ENCODE data around the gene FNDC10.
"Not testable (repeated sequence)": the region's sequence is repeated elsewhere in the genome, so short reads cannot be mapped to it uniquely, and the experiment has no call there.

Gene FNDC10

DNA sequence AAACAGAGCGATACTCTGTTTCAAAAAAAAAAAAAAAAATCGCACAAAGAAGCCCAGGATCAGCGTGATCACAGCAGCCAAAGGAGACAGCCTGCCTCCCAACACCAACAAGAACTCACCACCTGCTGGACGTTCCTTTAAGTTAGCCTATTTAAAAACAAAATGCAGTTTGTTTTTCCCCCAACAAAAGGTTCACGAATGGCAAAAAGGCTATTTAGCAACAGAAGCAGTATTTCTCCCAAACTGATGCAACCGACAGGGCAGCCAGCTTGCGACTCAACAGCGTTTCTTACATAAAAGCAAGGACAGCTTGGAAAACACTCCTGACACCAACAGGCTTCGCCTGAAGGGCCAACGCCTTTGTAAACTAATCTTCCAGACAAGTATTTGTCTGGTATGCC lies 32.0 kb downstream of the FNDC10 start:
- in situ Hi-C loops (cut with MboI; ENCODE audit: low sequenced_read_pairs): no loop called here

DNA sequence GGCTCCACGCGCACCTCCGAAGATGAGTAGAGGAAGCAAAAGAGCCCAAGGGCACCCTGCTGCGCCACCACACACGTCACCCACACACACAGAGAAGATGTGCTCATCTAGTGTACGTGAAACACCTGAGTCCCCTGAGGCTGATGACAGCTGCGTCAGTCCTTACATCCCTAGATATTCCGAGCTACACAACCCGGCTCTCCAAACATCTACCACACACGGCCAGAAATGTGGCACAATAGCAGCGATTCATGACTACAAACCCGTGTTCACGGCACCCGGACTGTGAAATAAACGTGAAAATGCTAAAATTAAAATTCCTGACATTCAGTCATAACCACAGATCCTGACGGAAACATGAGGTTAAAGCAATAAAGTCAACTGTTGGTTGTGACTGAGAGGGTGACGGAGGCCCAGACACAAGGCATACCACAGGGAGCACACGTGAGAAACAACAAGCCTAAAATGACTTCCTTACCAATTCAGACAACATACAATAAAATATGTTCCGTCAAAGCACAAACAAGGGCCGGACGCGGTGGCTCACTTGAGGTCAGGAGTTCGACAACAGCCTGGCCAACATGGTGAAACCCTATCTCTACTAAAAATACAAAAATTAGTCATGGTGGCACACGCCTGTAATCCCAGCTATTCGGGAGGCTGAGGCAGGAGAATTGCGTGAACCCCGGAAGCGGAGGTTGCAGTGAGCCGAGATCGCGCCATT lies 32.6 kb downstream of the FNDC10 start:
- in situ Hi-C loops (cut with MboI; ENCODE audit: low sequenced_read_pairs): no loop called here

DNA sequence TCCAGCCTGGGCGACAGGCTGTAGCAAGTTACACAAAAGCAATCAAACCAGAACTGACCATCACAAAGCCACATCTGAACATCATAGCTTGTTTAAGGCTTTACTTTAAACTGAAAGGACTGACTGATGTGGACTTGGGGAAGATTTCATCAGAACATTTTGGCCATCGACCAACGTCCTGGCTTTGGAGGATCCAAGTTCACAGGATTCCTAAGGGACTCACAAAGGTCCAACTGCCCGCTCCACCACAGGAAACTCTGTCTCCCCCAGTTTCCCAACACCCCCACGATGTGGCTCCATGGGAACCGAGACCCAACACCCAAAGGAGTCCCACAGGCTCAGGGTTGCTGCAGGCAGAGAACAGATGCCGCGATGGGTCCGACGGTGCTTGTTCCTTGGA lies 34.6 kb downstream of the FNDC10 start:
- in situ Hi-C loops (cut with MboI; ENCODE audit: low sequenced_read_pairs): no loop called here

DNA sequence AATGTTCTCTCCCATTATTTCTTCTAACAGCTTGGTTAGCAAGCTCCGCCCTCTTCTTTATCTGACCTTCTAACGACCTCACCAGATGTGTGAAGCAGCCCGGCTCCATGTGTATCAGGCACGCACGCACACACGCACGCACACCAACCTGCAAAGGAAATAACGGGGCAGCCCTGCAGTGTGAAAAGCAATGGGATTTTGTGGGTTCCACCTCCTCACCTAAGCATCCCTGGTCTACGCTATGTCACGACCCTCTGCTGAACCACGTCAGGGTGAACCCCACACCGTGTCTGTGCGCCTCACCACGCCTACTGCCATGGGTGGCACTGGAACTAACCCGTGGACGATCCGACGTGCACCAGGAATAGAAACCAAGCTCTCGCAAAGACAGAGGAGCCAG lies 35.7 kb downstream of the FNDC10 start:
- in situ Hi-C loops (cut with MboI; ENCODE audit: low sequenced_read_pairs): no loop called here

DNA sequence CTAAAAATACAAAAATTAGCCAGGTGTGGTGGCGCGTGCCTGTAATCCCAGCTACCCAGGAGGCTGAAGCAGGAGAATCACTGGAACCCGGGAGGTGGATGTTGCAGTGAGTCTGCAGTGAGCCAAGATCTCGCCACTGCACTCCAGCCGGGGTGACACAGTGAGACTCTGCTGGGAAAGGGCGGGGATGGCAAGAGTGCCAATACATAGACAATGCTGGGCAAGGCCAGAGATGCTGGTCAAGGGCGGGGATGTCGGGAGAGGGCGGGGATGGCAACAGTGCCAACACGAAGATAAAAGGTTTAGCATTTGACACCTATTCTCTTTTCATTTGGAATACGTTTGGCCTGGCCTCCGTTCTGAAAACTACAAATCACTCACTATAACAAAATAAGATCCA lies 36.2 kb downstream of the FNDC10 start:
- in situ Hi-C loops (cut with MboI; ENCODE audit: low sequenced_read_pairs): no loop called here

DNA sequence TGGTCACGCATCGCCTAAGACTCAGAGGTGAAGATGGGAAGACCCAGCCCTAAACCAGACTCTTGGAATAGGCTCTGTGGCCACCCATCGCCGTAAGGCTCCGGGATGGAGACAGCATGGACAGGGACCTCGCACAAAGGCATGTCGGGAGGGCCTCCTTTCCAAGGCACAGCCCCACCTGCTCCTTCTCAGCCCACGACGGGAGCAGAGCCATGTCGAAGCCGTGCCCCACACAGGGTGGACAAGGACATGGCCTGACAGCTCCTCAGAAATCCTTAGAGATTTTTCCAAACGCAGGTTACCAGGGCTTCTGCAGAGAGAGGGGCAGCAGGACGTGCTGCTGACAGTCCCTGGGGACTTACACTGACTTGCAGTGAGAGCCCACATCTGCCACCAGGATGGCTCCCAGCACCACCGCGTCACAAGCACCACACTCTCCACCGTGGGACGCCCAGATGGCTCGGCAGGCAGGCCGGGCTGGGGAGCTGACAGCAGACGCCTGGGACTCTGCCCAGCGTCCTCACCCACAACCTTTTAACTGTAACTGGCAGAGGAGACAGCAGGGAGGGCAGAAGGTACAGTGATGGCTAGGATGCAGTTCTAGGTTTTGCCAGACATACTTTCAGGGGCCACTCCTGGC lies 37.3 kb downstream of the FNDC10 start:
- in situ Hi-C loops (cut with MboI; ENCODE audit: low sequenced_read_pairs): no loop called here

DNA sequence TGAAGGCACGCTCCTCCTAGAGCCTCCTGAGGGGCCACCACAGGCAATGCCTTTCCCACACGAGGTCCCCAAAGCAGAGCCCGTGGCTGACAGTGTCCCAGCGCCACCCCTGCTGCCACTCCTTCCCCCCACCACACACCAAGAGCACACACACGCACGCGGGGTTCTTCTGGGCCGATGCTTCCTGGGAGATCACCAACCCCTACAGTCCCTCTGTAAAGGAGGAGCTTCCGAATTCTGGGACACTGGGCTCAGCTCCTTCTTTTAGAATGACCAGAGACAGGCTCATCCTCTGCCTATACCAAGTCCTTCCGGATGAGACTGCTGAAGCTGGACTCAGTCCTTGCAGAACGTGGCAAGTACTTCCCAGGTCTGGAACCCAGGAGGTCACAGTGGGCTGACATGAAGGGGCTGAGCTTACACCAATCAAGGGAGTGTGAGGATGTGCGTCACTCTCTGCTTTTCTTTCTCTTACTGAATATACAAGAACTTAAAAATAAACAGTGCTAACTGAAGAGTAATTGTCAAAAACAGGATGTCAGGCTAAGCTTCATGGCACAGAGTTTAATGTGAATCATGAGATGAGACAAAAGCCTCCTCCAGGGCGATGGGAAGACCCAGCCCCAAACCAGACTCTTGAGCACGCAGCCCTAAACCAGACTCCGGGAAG lies 38.0 kb downstream of the FNDC10 start:
- in situ Hi-C loops (cut with MboI; ENCODE audit: low sequenced_read_pairs): no loop called here

DNA sequence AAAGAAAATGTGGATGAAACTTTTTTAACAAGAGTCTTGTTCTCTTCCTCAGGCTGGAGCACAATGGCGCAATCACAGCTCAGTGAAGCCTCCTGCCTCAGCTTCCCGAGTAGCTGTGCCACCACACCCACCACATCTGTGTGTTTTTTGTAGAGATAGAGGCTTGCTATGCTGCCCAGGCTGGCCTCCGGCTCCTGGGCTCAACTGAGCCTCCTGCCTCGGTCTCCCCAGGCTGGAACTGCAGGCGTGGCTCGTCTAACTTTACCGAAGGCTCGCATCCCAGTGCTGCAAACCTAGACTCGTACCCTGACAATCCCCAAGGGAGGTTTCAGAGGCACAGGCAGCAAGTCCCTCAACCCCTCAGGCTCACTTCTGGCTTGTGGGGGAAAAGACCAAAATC lies 39.8 kb downstream of the FNDC10 start:
- in situ Hi-C loops (cut with MboI; ENCODE audit: low sequenced_read_pairs): no loop called here

DNA sequence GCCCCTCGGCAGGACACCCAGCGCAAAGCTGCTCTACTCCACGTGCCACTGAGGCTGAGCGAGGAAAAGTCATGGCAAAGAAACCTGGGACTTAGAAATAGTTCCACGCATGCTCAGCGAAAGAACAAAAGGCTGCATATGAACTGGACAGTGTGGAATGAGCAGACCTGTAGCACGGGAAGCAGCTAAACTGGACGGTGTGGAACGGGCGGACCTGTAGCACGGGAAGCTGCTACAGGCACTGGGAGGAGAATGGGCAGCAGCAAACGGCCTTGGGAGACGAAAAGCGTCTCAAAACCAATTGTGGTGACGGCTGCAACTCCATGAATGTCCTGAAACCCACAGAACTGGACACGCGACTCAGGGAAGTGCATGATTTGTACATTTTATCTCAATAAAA lies 40.9 kb downstream of the FNDC10 start:
- in situ Hi-C loops (cut with MboI; ENCODE audit: low sequenced_read_pairs): no loop called here

DNA sequence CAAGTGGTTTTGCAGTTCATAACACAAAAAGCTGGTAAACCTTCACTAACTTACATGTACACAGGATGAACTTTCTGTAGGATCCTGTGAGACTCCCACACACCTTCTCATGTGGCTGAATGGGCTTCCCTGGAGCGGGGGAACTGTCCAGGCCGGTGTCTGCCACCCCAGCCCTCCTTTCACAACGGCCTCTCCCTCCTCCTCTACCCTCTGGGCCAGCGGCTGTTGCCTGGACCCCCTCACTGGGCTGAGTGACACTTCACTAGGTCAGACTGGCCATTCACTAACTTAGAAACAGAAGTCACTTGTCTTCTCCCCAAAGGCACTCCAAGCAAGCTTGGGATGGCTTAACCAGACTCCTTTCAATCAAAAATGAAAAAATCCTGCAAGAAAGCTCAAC lies 41.3 kb downstream of the FNDC10 start:
- in situ Hi-C loops (cut with MboI; ENCODE audit: low sequenced_read_pairs): no loop called here

DNA sequence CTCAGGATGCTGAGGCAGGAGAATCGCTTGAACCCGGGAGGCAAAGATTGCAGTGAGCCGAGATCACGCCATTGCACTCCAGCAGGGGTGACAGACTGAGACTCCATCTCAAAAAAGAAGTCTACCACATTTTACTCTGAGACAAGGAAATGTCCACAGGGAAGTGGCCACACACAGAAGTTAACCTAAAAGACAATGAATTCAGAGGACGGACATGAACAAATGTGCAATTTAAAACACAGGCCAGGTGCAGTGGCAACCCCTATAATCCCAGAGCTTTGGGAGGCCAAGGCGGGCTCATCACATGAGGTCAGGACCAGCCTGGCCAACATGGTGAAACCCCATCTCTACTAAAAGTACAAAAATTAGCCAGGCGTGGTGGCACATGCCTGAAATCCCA lies 42.2 kb downstream of the FNDC10 start:
- in situ Hi-C loops (cut with MboI; ENCODE audit: low sequenced_read_pairs): not testable (repeated sequence)

DNA sequence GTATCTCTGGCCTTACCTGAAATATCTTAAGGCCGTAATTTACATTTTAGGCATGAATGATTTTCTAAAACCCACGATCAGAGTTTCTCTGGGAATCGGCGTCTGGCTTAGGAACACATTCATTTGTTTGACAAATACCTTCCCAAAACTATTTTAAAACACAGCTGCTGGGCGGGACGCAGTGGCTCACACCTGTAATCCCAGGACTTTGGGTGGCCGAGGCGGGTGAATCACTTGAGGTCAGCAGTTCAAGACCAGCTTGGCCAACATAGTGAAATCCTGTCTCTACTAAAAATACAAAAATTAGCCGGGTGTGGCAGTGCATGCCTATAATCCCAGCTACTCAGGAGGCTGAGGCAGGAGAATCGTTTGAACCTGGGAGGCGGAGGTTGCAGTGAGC lies 43.0 kb downstream of the FNDC10 start:
- in situ Hi-C loops (cut with MboI; ENCODE audit: low sequenced_read_pairs): not testable (repeated sequence)

DNA sequence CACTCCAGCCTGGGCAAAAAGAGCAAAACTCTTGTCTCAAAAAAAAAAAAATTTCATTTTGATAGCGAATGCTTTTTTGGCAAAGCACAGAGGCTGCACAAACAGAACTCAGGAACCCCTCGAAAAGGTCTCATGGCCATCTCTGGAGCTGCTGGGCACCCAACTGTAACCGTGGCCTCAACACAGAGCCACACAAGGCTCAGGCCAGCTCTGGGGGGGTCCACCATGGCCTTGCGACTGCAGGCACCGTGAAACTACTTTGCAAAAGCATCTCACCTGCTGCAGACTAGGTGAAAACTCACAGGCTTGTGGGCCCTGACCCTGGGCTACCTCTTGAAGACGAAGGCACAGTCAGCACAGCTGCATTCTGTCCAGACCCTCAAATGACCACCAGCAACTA lies 43.4 kb downstream of the FNDC10 start:
- in situ Hi-C loops (cut with MboI; ENCODE audit: low sequenced_read_pairs): no loop called here

DNA sequence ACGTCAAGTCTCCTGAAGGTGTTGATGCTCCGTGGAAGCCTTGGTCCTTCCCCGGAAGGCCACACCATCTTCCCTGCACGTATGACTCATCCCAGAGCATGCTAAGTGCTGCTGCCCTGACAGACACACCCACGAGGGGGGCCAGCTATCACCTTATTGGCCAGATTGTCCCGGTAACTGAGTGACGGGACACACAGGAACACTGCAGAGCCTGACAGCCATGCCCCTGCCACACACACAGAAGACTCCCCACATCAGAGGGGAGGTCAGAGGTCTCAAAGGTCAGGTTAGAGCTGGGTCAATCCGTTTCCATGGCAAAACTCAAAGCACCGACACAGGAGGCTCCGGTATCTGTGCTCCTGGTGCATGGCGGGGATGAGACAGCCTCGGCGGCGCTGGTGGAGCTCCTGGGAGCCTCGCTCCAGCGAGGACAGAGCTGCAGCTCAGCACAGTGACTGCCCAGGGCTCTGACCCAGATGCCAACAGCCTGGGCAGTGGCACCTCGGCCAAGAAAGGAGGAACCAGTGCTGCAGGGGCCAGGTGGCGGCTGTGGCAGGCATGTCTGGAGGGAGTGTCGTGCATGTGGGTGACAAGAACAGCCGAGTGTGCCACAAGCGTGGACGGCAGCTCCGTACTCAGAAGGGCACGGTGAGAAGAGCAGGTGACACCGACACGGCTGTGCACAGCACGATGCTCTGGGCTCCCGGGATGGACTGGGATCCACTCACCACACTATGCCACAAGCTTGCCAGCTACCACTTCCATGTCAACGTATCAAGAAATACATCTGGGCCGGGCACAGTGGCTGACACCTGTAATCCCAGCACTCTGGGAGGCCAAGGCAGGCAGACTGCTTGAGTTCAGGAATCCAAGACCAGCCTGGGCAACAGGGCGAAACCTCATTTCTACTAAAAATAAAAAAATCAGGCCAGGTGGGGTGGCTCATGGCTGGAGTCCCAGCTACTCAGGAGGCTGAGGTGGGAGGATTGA lies 44.7 kb downstream of the FNDC10 start:
- in situ Hi-C loops (cut with MboI; ENCODE audit: low sequenced_read_pairs): no loop called here

DNA sequence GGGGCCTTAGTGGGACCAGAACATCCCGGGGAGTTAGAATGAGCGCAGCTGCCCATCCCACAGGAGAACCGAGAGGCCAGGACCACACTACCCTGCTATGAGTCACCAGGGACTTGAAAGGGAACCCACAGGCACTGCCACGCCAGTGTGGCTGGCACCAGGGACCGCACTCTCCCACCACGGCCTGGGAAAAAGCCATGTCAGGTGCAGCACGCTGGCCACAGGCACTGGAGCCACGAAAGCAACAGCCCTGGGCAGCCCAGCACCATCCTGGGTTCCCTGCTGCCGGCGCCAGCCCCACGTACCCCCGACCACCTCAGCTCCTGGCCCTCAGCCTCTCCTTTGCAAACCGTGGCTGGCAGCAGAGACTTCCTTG lies 45.4 kb downstream of the FNDC10 start:
- in situ Hi-C loops (cut with MboI; ENCODE audit: low sequenced_read_pairs): no loop called here

DNA sequence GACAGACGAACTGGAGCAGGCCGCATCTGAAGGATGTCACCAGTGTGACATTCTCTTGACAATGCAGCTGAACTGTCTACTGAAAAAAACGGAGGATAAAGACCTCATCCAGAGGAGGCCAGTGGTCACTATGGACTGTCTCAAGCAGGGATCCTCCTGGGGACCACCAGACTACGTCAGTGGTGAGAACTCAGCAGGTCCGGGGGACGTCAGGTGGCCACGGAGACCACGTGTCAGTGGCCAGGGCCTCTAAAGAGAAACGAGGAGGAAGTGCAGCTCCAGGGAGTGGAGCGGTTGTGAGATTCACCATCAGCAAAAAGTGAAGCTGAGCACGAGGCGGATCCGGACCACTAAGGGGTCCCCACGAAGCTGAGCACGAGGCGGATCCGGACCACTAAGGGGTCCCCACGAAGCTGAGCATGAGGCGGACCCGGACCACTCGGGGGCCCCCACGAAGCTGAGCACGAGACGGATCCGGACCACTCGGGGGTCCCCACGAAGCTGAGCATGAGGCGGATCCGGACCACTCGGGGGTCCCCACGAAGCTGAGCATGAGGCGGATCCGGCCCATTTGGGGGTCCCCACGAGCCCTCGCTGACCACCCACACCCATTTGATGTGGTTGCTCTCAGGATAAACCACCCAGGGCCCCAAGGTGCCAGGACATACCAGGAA lies 46.0 kb downstream of the FNDC10 start:
- in situ Hi-C loops (cut with MboI; ENCODE audit: low sequenced_read_pairs): no loop called here

DNA sequence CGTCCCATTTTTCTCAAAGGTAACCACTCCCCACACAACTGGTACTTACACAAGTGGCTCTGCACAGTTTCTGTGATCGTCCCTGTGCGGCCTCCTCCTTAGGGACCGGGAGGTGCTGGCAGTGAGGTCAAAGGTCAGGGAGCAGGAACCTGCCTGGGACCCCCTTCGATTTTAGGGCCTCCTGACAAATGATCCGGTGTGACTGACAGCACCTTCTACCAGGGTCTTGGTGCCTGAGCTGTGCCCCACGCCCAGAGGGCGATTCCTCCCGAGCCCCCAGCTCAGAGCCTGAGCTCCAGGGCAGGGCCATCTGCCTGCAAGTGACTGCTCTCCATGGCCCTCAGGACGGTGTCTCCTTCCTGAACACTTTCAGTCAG lies 47.7 kb downstream of the FNDC10 start:
- in situ Hi-C loops (cut with MboI; ENCODE audit: low sequenced_read_pairs): no loop called here

DNA sequence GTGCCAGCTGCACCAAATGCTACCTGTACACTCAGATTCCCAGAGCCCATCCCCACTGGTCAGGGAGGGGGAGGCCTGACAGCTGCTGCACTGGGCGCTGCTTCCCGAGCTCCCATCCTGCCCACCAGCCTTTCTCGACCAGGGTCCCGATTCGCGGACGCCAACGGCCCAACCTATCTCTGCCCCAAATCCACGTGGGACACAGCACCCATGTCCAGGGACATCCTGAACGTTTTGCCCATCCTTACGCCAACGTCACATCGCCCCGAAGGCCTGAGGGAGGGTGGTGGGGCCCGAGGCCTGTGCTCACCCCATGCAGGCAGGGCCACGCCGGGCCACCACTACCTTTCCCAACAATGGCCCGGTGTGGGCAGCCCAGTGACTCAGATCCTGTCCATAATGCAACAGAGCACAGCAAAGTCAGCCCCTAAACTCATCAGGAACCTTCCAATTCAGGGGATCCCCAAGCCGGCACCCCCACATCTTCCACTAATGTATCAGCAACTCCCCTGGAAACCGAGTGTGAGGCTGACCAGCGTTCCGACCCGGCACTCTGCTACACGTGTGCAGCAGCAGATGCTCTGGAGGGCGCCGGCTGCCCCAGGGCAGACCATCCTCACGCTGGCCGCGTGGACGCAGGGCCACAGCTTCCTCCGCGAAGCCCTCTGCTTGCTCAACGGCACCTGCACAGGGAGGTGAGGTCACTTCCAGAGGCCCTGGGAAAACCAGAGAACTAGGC lies 48.2 kb downstream of the FNDC10 start:
- in situ Hi-C loops (cut with MboI; ENCODE audit: low sequenced_read_pairs): no loop called here

DNA sequence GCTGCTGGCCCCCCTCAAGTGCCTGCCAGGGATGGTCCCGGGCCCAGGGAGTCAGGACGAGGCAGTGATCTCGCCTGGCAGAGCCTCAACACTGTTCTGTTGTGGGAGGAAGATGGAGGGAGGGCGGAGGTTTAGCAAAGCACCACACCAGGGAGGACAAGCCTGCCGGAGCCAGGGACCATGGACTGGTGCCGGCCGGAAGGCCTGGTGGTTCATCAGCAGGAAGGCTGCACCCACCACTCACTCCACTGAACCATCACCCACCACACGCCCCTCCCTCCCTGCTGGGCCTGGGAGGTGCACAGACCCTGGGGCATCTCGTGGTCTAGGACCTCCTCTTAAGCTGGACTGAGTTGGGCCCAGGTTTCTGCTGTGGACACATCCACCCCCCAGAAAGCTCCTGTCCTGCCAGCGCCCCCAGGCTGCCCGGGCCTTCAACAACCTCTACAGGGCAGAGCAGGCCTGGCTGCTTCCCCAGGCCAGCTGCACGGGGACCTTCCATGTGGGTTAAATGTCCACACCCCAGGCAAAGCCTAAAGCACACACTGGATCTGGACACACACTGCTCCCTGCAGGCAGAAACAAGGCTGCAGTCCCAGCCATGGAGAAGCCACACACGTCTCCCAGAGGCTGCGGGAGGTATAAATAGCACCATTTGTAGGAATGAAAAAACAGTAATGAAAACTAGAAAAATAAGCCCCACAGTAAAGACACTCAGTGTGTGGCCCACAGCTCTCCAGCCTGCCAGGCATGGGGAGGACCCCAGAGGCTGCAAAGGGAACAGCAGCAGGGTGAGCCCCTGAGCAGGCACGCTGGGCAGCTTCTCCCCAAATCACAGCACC lies 49.1 kb downstream of the FNDC10 start:
- in situ Hi-C loops (cut with MboI; ENCODE audit: low sequenced_read_pairs): no loop called here
